CD4-positive, CD25-positive, alpha-beta regulatory T cell (primary cell): Measurements from ENCODE around the gene LAD1. TPM values are rescaled to one million over a fixed set of nuclear protein-coding genes. Genes with fewer than 3 reads are reported as not detected.

Source experiments
- ATAC-seq, 2 donors: fragments of 150-1000 bp; cut with Tn5 transposase; one replicate each; pipeline ENCODE4 v1.10.0; 2021; ENCODE audit warnings: low read depth in 2 of 2, moderate number of reproducible peaks in 2 of 2, moderate library complexity in 1 of 2
- DNase-seq, 3 donors: peaks; one replicate each; pipeline versions ENCODE4 v3.0.0 to v3.0.0-alpha.2; 2012 to 2022; ENCODE audit warnings: mixed read lengths in 1 of 3
- H3K27ac ChIP-seq: one replicate; pipeline ENCODE4 v1.7.0; 2013; ENCODE audit warnings: mild to moderate bottlenecking, low read length; ENCODE audit not compliant: insufficient read depth, poor library complexity, severe bottlenecking
- H3K27me3 ChIP-seq: one replicate; pipeline ENCODE4 v1.7.0; 2013; ENCODE audit warnings: low read length; ENCODE audit not compliant: control insufficient read depth, insufficient read depth
- H3K36me3 ChIP-seq: one replicate; pipeline ENCODE4 v1.7.0; 2013; ENCODE audit warnings: mild to moderate bottlenecking, low read length, moderate library complexity; ENCODE audit not compliant: control insufficient read depth, insufficient read depth
- H3K4me1 ChIP-seq: 2 replicates; pipeline ENCODE4 v1.7.0; 2013; ENCODE audit warnings: mild to moderate bottlenecking, low read length; ENCODE audit not compliant: insufficient read depth, control insufficient read depth, poor library complexity, severe bottlenecking
- H3K4me3 ChIP-seq: one replicate; pipeline ENCODE4 v1.7.0; 2013; ENCODE audit warnings: low read depth, mild to moderate bottlenecking, low read length, moderate library complexity
- H3K9me3 ChIP-seq, 2 experiments: 1 replicate in 1 of 2; 2 replicates in 1 of 2; pipeline ENCODE4 v1.7.0; 2013; ENCODE audit warnings: low read length in 2 of 2, mild to moderate bottlenecking in 1 of 2, moderate library complexity in 1 of 2; ENCODE audit not compliant: control insufficient read depth in 2 of 2
- H3K27ac Mint-ChIP-seq, 3 donors: one replicate each; pipeline ENCODE4 v1.8.0; 2020 to 2022; ENCODE audit warnings: mild to moderate bottlenecking in 3 of 3, mixed read lengths in 3 of 3, moderate library complexity in 2 of 3
- H3K27me3 Mint-ChIP-seq: one replicate; pipeline ENCODE4 v1.8.0; 2022; ENCODE audit warnings: mild to moderate bottlenecking, mixed read lengths
- H3K36me3 Mint-ChIP-seq: one replicate; pipeline ENCODE4 v1.8.0; 2020; ENCODE audit warnings: mixed read lengths
- H3K4me1 Mint-ChIP-seq, 4 donors: one replicate each; pipeline ENCODE4 v1.8.0; 2020 to 2022; ENCODE audit warnings: mixed read lengths in 4 of 4, mild to moderate bottlenecking in 1 of 4
- H3K4me3 Mint-ChIP-seq, 4 donors: one replicate each; pipeline ENCODE4 v1.8.0; 2020 to 2022; ENCODE audit warnings: mild to moderate bottlenecking in 4 of 4, mixed read lengths in 4 of 4, moderate library complexity in 3 of 4
- H3K9me3 Mint-ChIP-seq, 7 donors: one replicate each; pipeline ENCODE4 v1.8.0; 2020 to 2022; ENCODE audit warnings: mixed read lengths in 7 of 7, mild to moderate bottlenecking in 3 of 7, moderate library complexity in 2 of 7
- polyA plus RNA-seq, 4 donors: library from polyadenylated mRNA; unstranded; fragments of 300-500 nt; fragmentation: Illumina TruSeq; gene quantifications; one replicate each; pipeline ENCODE4 v1.2.3, GENCODE V29; 2021
- total RNA-seq: library from RNA; stranded (reverse); gene quantifications from one replicate; pipeline ENCODE4 v1.2.3, GENCODE V29; 2022

The LAD1 gene
- total and polyA plus RNA-seq, 5 donors from 2014 or later, result not detected

DNA sequence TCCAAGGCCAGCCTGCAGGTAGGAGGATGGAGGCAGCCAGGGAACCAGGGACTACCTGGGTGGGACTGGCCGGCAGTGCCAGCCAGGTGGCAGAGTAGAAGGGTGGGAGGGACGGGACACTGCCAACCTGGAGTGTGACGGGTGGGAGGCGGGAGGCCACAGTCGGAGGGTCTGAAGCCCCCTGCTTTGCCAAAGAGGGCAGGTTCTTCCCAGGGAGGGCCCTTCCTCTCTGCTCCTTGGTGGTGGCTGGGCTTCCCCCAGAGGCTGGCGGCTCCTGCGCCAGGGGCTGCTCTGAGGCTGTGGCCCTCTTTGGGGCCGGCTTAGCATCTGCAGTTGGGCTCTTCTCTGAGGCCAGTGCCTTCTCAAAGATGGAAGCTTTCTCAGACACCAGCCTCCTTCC, 12.9 kb downstream of the LAD1 start:
- no peaks in the 10 kb centered on the region for H3K4me1 ChIP-seq
- no peaks in the 10 kb centered on the region for H3K36me3 ChIP-seq
- ATAC-seq, result no peak
- H3K4me3 ChIP-seq, result no peak overlapping the region
- Mint-ChIP-seq H3K4me3 (no peak overlapping the region), H3K27me3 (no peaks in the 10 kb centered on the region), H3K27ac (no peak overlapping the region), H3K4me1 (no peaks in the 10 kb centered on the region), H3K36me3 (no peaks in the 10 kb centered on the region), H3K9me3 (no peaks in the 10 kb centered on the region)
- H3K9me3 ChIP-seq, result no peaks in the 10 kb centered on the region
- H3K27me3 ChIP-seq, result no peaks in the 10 kb centered on the region
- no peak for DNase-seq
- no peak overlapping the region for H3K27ac ChIP-seq

DNA sequence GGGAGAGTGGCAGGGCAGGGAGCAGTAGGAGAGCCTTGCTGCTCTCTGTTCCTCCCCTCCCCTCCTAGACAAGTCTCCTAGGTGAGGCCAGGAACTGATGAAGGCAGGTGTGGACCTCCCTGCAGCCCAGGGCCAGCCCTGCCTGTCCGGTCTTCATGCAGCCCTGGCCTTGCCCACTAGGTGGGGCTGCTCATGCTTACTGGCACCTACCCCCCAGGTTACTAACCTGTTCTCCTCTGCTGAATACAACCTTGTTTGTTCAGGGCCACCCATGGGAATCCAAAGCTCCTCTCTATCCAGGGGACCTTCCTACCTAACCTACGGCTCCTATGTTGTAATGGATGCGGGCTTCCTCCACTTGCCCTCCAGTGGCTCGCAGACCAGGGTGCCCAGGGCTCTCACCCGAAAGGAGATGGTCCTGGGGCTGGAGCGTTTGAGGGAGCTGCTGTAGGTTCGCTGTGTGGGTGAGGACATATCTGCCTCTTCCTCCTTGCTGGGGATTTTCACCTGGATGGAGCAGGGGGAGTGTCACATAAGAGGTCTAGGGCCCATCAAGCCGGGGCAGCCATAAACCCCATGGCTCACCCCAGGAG, 13.7 kb downstream of the LAD1 start:
- H3K4me3 ChIP-seq, result no peak overlapping the region

DNA sequence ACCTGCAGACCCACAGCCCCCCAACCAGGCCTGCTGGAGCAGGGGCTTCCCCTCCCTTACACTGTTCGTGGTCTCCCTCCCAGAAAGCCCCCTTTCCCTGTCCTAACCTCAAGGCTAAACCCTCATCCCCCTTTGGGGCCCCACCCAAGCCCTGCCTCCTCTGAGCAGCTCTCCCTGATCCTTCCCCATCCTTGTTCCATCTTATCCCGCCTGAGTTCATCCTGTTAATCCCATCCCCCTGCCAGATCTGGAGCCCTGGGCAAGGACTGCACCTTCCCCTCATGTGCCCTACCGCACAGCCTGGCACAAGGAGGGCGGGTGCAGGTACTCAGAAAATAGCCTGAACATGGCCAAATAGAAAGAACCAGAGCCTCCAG, 14.7 kb downstream of the LAD1 start:
- ATAC-seq (no peak), DNase-seq (no peak)
- H3K4me1 ChIP-seq, result no peaks in the 10 kb centered on the region
- no peak overlapping the region for H3K4me3 Mint-ChIP-seq
- H3K4me1 Mint-ChIP-seq, result no peaks in the 10 kb centered on the region
- H3K27me3 ChIP-seq, result no peaks in the 10 kb centered on the region
- no peaks in the 10 kb centered on the region for H3K27me3 Mint-ChIP-seq
- H3K36me3 ChIP-seq, result no peaks in the 10 kb centered on the region
- H3K4me3 ChIP-seq, result no peak overlapping the region
- H3K36me3 Mint-ChIP-seq, result no peaks in the 10 kb centered on the region
- no peak overlapping the region for H3K27ac Mint-ChIP-seq
- no peak overlapping the region for H3K27ac ChIP-seq
- H3K9me3 Mint-ChIP-seq, result no peaks in the 10 kb centered on the region
- H3K9me3 ChIP-seq, result no peaks in the 10 kb centered on the region

More for the DNA sequence above, 13.7 kb downstream of the LAD1 start:
- Mint-ChIP-seq H3K27me3 (no peaks in the 10 kb centered on the region), H3K27ac (no peak overlapping the region), H3K4me3 (no peak overlapping the region), H3K36me3 (no peaks in the 10 kb centered on the region), H3K4me1 (no peaks in the 10 kb centered on the region), H3K9me3 (no peaks in the 10 kb centered on the region)
- Histone ChIP-seq H3K9me3 (no peaks in the 10 kb centered on the region), H3K27me3 (no peaks in the 10 kb centered on the region), H3K27ac (no peak overlapping the region), H3K36me3 (no peaks in the 10 kb centered on the region), H3K4me1 (no peaks in the 10 kb centered on the region)
- DNase-seq (peak in 1 of 3 donors; percentile 36), ATAC-seq (no peak)

DNA sequence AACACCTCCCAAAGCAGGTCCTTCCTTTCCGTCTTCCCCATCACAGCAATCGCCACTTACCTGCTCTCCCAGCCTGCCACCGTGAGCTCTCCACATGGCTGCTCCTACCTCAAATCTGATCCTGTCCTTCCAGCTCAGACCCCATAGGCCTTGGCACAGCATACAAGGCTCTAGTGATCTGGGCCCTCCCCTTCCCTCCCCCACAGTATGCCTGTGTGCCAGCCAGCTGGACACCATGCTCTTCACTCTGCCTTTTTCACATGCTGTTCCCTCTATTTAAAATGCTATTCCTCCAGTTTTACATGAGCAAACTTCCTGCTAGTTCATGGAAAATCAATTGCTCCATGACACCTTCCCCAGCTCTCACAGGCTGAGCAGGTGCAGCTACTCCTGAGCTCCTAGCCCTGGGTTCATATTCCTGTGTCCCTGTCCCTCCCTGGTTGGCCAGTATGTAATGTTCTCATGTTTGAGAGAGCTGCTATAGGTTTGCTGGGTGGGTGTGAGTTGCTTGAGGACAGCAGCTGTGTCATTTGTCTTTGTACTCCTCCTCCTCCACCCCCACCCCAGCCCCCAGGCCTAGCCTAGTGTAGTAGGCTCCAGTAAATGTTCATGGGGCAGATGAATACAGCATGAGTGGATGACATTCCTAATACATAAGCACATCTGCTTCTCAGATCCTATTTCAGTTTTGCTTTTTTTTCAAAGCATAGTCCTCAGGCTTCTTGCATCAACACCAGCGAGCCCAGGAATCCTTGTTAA, 15.3 kb downstream of the LAD1 start:
- ATAC-seq, result no peak
- H3K27me3 Mint-ChIP-seq, result no peaks in the 10 kb centered on the region

DNA sequence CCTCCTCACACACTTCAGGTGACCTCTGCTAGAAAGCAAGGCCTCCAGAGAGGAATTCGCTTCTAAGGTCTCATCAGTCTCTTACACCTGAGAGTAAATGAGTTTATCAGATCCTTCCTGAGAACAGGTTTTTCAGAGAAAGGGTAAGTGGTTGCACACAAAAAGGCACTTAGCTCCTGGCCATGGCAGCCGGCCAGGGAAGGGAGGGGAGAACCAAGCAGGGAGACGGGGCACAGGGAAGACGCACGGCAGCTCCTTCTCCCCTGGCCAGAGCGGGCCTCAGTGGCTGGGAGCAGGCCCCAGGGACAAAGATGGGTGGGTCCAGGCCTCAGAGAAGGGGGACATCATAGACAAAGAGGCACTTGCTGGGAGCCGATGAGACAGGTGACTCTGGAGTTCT, 18.0 kb downstream of the LAD1 start:
- DNase-seq, result no peak
- no peak for ATAC-seq
- H3K27ac Mint-ChIP-seq, result no peak overlapping the region
- H3K4me3 Mint-ChIP-seq, result no peak overlapping the region
- Histone ChIP-seq H3K9me3 (no peaks in the 10 kb centered on the region), H3K4me3 (no peak overlapping the region), H3K27me3 (peaks cover 2% of the 10 kb centered on the region), H3K27ac (no peak overlapping the region), H3K36me3 (no peaks in the 10 kb centered on the region), H3K4me1 (no peaks in the 10 kb centered on the region)
- no peaks in the 10 kb centered on the region for H3K9me3 Mint-ChIP-seq
- H3K4me1 Mint-ChIP-seq, result no peaks in the 10 kb centered on the region
- H3K27me3 Mint-ChIP-seq, result peaks cover under 1% of the 10 kb centered on the region
- H3K36me3 Mint-ChIP-seq, result no peaks in the 10 kb centered on the region

More for the DNA sequence above, 15.3 kb downstream of the LAD1 start:
- Histone ChIP-seq H3K36me3 (no peaks in the 10 kb centered on the region), H3K9me3 (no peaks in the 10 kb centered on the region), H3K4me1 (no peaks in the 10 kb centered on the region), H3K4me3 (no peak overlapping the region), H3K27me3 (no peaks in the 10 kb centered on the region), H3K27ac (no peak overlapping the region)
- H3K4me1 Mint-ChIP-seq, result no peaks in the 10 kb centered on the region
- H3K4me3 Mint-ChIP-seq, result no peak overlapping the region
- no peak overlapping the region for H3K27ac Mint-ChIP-seq
- H3K9me3 Mint-ChIP-seq, result no peaks in the 10 kb centered on the region
- DNase-seq, result no peak
- no peaks in the 10 kb centered on the region for H3K36me3 Mint-ChIP-seq

DNA sequence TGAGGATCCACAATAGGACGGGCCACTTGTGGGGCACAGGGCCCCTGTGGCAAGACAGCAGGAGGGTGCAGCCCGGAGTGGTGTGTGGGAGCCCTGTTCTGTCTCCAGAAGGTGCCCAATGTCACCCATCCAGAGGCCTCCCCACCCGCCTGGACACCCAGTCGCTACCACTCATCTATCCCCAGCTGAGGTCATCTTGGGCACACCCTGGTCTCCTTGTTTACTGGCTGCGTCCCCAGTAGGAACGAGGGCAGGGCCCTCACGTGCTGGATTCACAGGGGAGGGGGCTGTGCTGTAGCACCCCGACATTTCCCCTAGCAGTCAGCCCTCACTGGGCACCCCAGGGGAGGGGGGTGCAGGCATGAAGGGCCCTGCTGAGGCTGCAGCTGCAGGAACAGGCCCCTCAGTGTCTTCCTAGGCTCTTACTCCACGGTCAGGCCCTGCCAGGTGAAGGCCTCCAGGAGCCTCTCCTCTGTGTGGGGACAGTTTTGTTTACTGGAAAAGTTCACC, 19.3 kb downstream of the LAD1 start:
- Histone ChIP-seq H3K4me1 (no peaks in the 10 kb centered on the region), H3K4me3 (no peak overlapping the region), H3K27me3 (peaks cover 2% of the 10 kb centered on the region), H3K27ac (no peak overlapping the region), H3K9me3 (no peaks in the 10 kb centered on the region), H3K36me3 (no peaks in the 10 kb centered on the region)
- Mint-ChIP-seq H3K27me3 (peaks cover 5% of the 10 kb centered on the region), H3K9me3 (no peaks in the 10 kb centered on the region), H3K4me3 (no peak overlapping the region), H3K27ac (no peak overlapping the region), H3K36me3 (no peaks in the 10 kb centered on the region), H3K4me1 (no peaks in the 10 kb centered on the region)
- ATAC-seq, result no peak
- no peak for DNase-seq

DNA sequence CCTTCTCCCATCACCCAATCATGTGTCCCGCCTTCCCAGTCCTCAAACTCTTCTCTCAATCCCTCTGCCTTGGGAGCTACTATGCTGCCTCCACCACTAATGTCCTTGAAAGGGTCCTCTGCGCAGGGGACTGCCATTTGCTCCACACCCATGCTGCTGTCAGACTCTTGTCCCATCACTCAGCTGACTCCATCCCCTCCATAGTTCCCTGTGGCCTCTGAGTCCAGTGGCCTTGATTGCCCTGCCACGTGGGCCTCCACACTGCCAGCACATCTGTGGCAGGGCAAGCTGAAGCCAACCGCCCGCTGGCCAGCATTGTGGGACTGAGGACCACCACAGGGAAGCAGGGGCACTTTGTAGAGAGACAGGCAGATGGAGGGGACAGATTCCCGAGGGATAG, 20.3 kb downstream of the LAD1 start:
- no peaks in the 10 kb centered on the region for H3K4me1 Mint-ChIP-seq
- peaks cover 2% of the 10 kb centered on the region for H3K27me3 ChIP-seq
- H3K9me3 ChIP-seq, result no peaks in the 10 kb centered on the region
- H3K27ac Mint-ChIP-seq, result no peak overlapping the region
- no peaks in the 10 kb centered on the region for H3K4me1 ChIP-seq
- DNase-seq (no peak), ATAC-seq (no peak)
- no peaks in the 10 kb centered on the region for H3K9me3 Mint-ChIP-seq
- no peaks in the 10 kb centered on the region for H3K36me3 ChIP-seq
- H3K27ac ChIP-seq, result no peak overlapping the region
- peaks cover 5% of the 10 kb centered on the region for H3K27me3 Mint-ChIP-seq
- H3K4me3 ChIP-seq, result no peak overlapping the region
- no peak overlapping the region for H3K4me3 Mint-ChIP-seq
- H3K36me3 Mint-ChIP-seq, result no peaks in the 10 kb centered on the region

DNA sequence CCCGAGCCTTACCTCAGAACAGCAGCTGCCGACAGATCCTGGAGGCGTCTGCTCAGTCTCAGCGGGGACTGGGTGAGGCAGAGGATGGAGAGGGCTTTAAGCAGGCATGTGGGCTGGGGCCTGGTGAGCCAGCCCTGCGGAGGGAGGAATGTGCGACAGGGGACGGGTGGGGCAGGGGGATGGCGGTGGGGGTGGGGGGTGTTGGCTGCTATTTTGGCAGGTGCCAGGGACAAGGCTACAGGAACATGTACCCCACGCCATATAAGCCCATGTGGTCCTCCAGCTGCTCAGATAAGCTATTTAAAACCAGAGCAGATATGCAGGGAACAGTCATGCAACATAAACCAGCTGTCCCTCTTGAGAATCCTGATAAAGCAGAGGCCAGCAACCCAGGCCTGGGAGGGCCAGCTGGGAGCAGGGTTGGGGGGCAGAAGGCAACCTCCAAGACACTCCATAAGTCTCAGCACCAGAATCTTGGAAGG, 21.5 kb downstream of the LAD1 start, which contains the start of gene TNNT2:
Gene TNNT2, minus strand, starts transcription at position 70 of the 482 bp plus-strand sequence. CDS start 4,426 bp downstream, outside the sequence.
- Mint-ChIP-seq H3K27ac (no peak within 1 kb of the TSS), H3K9me3 (no peaks in the 10 kb centered on the region), H3K36me3 (no peaks in the 10 kb centered on the region), H3K27me3 (peaks cover 10% of the 10 kb centered on the region), H3K4me3 (no peak within 1 kb of the TSS), H3K4me1 (no peaks in the 10 kb centered on the region)
- no peak within 1 kb of the TSS for H3K4me3 ChIP-seq
- peaks cover 2% of the 10 kb centered on the region for H3K27me3 ChIP-seq
- ATAC-seq (no peak), DNase-seq (no peak)
- no peak within 1 kb of the TSS for H3K27ac ChIP-seq
- H3K36me3 ChIP-seq, result no peaks in the 10 kb centered on the region
- H3K9me3 ChIP-seq, result no peaks in the 10 kb centered on the region
- H3K4me1 ChIP-seq, result no peaks in the 10 kb centered on the region
